GM12878 (cell line): ENCODE results near the gene GABRA1. TPM values are rescaled to one million over a fixed set of nuclear protein-coding genes. Genes with fewer than 3 reads are reported as not detected.

Experiments used
- ATAC-seq: fragments of 200-7000 bp; cut with Tn5 transposase; 3 replicates; pipeline ENCODE4 v1.9.1; 2020; ENCODE audit warnings: mild to moderate bottlenecking, moderate library complexity
- BruUV-seq: library from RNA; stranded (reverse); fragments of 400-500 nt; replicated peaks from 2 replicates; lab custom pipeline; 2021; lab: Mats Ljungman, UMichigan
- CTCF ChIA-PET: fragments of 300-600 bp; sonication (Branson Sonifier 250); formaldehyde crosslinking; extraction: SDS; loops from one replicate; lab custom pipeline; 2021; ENCODE audit warnings: inconsistent platforms; lab: Yijun Ruan, JAX
- POLR2A ChIA-PET: fragments of 350-600 bp; formaldehyde crosslinking; extraction: SDS; loops from one replicate; lab custom pipeline; 2021; ENCODE audit warnings: inconsistent platforms; lab: Charles Lee
- RAD21 ChIA-PET: fragments of 300-600 bp; sonication (Branson Sonifier 250); formaldehyde crosslinking; loops from one replicate; lab custom pipeline; 2023; ENCODE audit warnings: antibody characterized with exemption; ENCODE audit not compliant: unreplicated experiment; lab: Charles Lee
- SMC1A ChIA-PET: fragments of 300-600 bp; sonication (Branson Sonifier 250); formaldehyde crosslinking; loops from one replicate; lab custom pipeline; 2023; ENCODE audit not compliant: unreplicated experiment, uncharacterized antibody; lab: Charles Lee
- DNase-seq: peaks from one replicate; pipeline ENCODE4 v3.0.0-alpha.2; 2011; ENCODE audit warnings: low read depth, low spot score
- FAIRE-seq: peaks from 3 replicates; lab custom pipeline; 2011; peaks lifted over from hg19 to GRCh38; lab: Jason Lieb, UNC
- H2AFZ ChIP-seq: 2 replicates; pipeline ENCODE4 v1.6.0; 2011; ENCODE audit warnings: low read depth, low read length, control low read depth; ENCODE audit not compliant: control insufficient read depth
- H3K27ac ChIP-seq: 2 replicates; pipeline ENCODE4 v1.5.1; 2011; ENCODE audit warnings: control low read depth; ENCODE audit not compliant: control insufficient read depth, insufficient read depth
- H3K27me3 ChIP-seq, 2 experiments: replicated peaks in 1 of 2; 2 replicates each; pipeline versions ENCODE4 v1.6.0 to v1.6.1; 2011; ENCODE audit warnings: low read length in 1 of 2; ENCODE audit not compliant: control insufficient read depth in 2 of 2, insufficient read depth in 2 of 2
- H3K36me3 ChIP-seq, 2 experiments: 2 replicates each; pipeline ENCODE4 v1.5.1; 2011; ENCODE audit warnings: low read length in 1 of 2; ENCODE audit not compliant: control insufficient read depth in 2 of 2, insufficient read depth in 2 of 2
- H3K4me1 ChIP-seq: 2 replicates; pipeline ENCODE4 v1.6.1; 2011; ENCODE audit warnings: mild to moderate bottlenecking, low read length, moderate library complexity, mixed read lengths; ENCODE audit not compliant: control insufficient read depth, insufficient read depth
- H3K4me2 ChIP-seq: 2 replicates; pipeline ENCODE4 v1.6.0; 2011; ENCODE audit warnings: control low read depth; ENCODE audit not compliant: control insufficient read depth, insufficient read depth
- H3K4me3 ChIP-seq: fragments of 200-600 bp; sonication (generic); 2 replicates; pipeline ENCODE4 v1.5.1; 2016
- H3K79me2 ChIP-seq: 2 replicates; pipeline ENCODE4 v1.6.0; 2011; ENCODE audit warnings: low read length; ENCODE audit not compliant: control insufficient read depth, insufficient read depth
- H3K9ac ChIP-seq: 2 replicates; pipeline ENCODE4 v1.8.0; 2011; ENCODE audit warnings: low read length, control low read depth, mixed read lengths; ENCODE audit not compliant: control insufficient read depth, insufficient read depth
- H3K9me3 ChIP-seq: replicated peaks from 3 replicates; pipeline ENCODE4 v1.5.1; 2011; ENCODE audit warnings: mild to moderate bottlenecking, low read length; ENCODE audit not compliant: control insufficient read depth, insufficient read depth
- H4K20me1 ChIP-seq: 2 replicates; pipeline ENCODE4 v1.6.0; 2011; ENCODE audit not compliant: control insufficient read depth, insufficient read depth
- ASH2L ChIP-seq: fragments of 300-600, 200-600 bp; sonication (generic); IDR thresholded peaks from 2 replicates; pipeline ENCODE4 v1.6.1; 2017; ENCODE audit warnings: low read depth, mild to moderate bottlenecking, borderline replicate concordance
- BMI1 ChIP-seq: fragments of 450-650 bp; IDR thresholded peaks from 2 replicates; pipeline ENCODE4 v1.6.1; 2016; ENCODE audit warnings: mild to moderate bottlenecking, moderate library complexity, borderline replicate concordance
- CHD1 ChIP-seq: IDR thresholded peaks from 2 replicates; pipeline ENCODE4 v1.6.1; 2012; ENCODE audit warnings: low read depth, low read length, improper control_type of control experiment
- E2F4 ChIP-seq: IDR thresholded peaks from 2 replicates; pipeline ENCODE4 v1.6.1; 2012; ENCODE audit warnings: low read depth, low read length, improper control_type of control experiment
- EED ChIP-seq: sonication (generic); IDR thresholded peaks from 2 replicates; pipeline ENCODE4 v1.6.1; 2016; ENCODE audit warnings: antibody characterized with exemption, low read depth
- ESRRA ChIP-seq: IDR thresholded peaks from 2 replicates; pipeline ENCODE4 v1.6.1; 2012; ENCODE audit warnings: mild to moderate bottlenecking, low read length, improper control_type of control experiment
- EZH2 ChIP-seq: IDR thresholded peaks from 2 replicates; pipeline ENCODE4 v1.6.1; 2012; ENCODE audit warnings: low read depth, mild to moderate bottlenecking, control low read depth, inconsistent platforms, low read length, borderline replicate concordance; ENCODE audit not compliant: control insufficient read depth
- FOXK2 ChIP-seq: fragments of 450-650 bp; IDR thresholded peaks from 2 replicates; pipeline ENCODE4 v1.6.1; 2017; ENCODE audit warnings: mild to moderate bottlenecking, moderate library complexity
- HCFC1 ChIP-seq: fragments of 150-350 bp; IDR thresholded peaks from 2 replicates; pipeline ENCODE4 v1.6.1; 2014; ENCODE audit warnings: low read length
- MLLT1 ChIP-seq: fragments of 450-650 bp; IDR thresholded peaks from 2 replicates; pipeline ENCODE4 v1.6.1; 2016; ENCODE audit warnings: mild to moderate bottlenecking
- NFXL1 ChIP-seq: fragments of 450-650 bp; IDR thresholded peaks from 2 replicates; pipeline ENCODE4 v1.6.1; 2017; ENCODE audit warnings: antibody characterized with exemption, mild to moderate bottlenecking, borderline replicate concordance
- RUNX3 ChIP-seq: IDR thresholded peaks from 2 replicates; pipeline ENCODE4 v1.6.1; 2012; ENCODE audit warnings: low read length, inconsistent platforms
- SMAD1 ChIP-seq: fragments of 450-650 bp; IDR thresholded peaks from 2 replicates; pipeline ENCODE4 v1.6.1; 2018; ENCODE audit warnings: mild to moderate bottlenecking, low read depth; ENCODE audit not compliant: partially characterized antibody
- SMAD5 ChIP-seq: IDR thresholded peaks from 2 replicates; pipeline ENCODE4 v1.6.1; 2016; ENCODE audit warnings: antibody characterized with exemption, low read depth
- SMARCA5 ChIP-seq: fragments of 450-650 bp; IDR thresholded peaks from 2 replicates; pipeline ENCODE4 v1.6.1; 2017; ENCODE audit warnings: mild to moderate bottlenecking
- STAT1 ChIP-seq: fragments of 450-650 bp; conservative IDR thresholded peaks from 2 replicates; pipeline ENCODE4 v1.6.1; 2014; ENCODE audit warnings: antibody characterized with exemption, mild to moderate bottlenecking
- TCF7 ChIP-seq: IDR thresholded peaks from 2 replicates; pipeline ENCODE4 v1.6.1; 2014; ENCODE audit warnings: antibody characterized with exemption, borderline replicate concordance
- ZBTB40 ChIP-seq: fragments of 450-650 bp; IDR thresholded peaks from 2 replicates; pipeline ENCODE4 v1.6.1; 2016; ENCODE audit warnings: mild to moderate bottlenecking, moderate library complexity, borderline replicate concordance
- ZNF274 ChIP-seq: IDR thresholded peaks from one replicate; pipeline ENCODE4 v1.8.0; 2011; ENCODE audit not compliant: insufficient read length, insufficient read depth
- ZNF622 ChIP-seq: fragments of 450-650 bp; IDR thresholded peaks from 2 replicates; pipeline ENCODE4 v1.6.1; 2017; ENCODE audit warnings: mild to moderate bottlenecking, inconsistent platforms
- WGBS: methylation state at CpG from one replicate; pipeline ENCODE4 v1.1.6; 2016; ENCODE audit warnings: low lambda C conversion rate; ENCODE audit not compliant: insufficient replicate concordance, insufficient coverage; ENCODE audit errors: missing lambda C conversion rate; 5-methylcytosine and 5-hydroxymethylcytosine counted together
- in situ Hi-C: fragments of 300-500 bp; cut with MboI; formaldehyde crosslinking; loops from 9 replicates; pipeline ENCODE4 v1.14.3; 2018; ENCODE audit warnings: mixed read lengths
- intact Hi-C: fragments of 100-400 bp; cut with micrococcal nuclease; formaldehyde crosslinking; loops from one replicate; pipeline ENCODE4 v1.14.2; 2022; ENCODE audit not compliant: unreplicated experiment
- polyA plus RNA-seq, 11 experiments: library from polyadenylated mRNA; depleted of rRNA in 4 of 11; unstranded in 6 of 11; stranded (reverse) in 5 of 11; fragments of >200 nt; fragmentation: Nextera tagmentation in 4 of 11; fragmentation: Illumina TruSeq in 1 of 11; extraction: Ambion mirVana in 4 of 11; extraction: Trizol in 1 of 11; gene quantifications; 1 replicate in 1 of 11; 2 replicates in 10 of 11; pipeline versions ENCODE4 v1.2.1 to v1.2.3, GENCODE V29; 2011 to 2016; ENCODE audit warnings: inconsistent platforms in 2 of 11, missing spikeins in 2 of 11, low read depth in 1 of 11
- total RNA-seq, 4 experiments: library from RNA; depleted of rRNA in 3 of 4; stranded (reverse); fragments of >200 nt in 3 of 4; fragmentation: Illumina TruSeq in 1 of 4; extraction: Trizol in 1 of 4; gene quantifications; 2 replicates each; pipeline versions ENCODE4 v1.2.1 to v1.2.3, GENCODE V29; 2013 to 2021

The GABRA1 gene
- total and polyA plus RNA-seq, 10 of the 15 experiments (the other 5 are each of a cell fraction or from before 2014, with no cell fraction given), result not detected

GRCh38 chr5:161857358-161857757 is 9.4 kb downstream of the GABRA1 start:
- Histone ChIP-seq H4K20me1 (no peaks in the 10 kb centered on the region), H3K9me3 (no peaks in the 10 kb centered on the region), H3K27me3 (no peaks in the 10 kb centered on the region), H3K36me3 (no peaks in the 10 kb centered on the region), H3K4me1 (no peaks in the 10 kb centered on the region), H3K9ac (no peak overlapping the region), H3K27ac (no peak overlapping the region), H3K79me2 (no peaks in the 10 kb centered on the region), H3K4me2 (no peak overlapping the region), H2AFZ (no peak overlapping the region), H3K4me3 (no peak overlapping the region)
- TF ChIP-seq SMAD1, result no peak
- TF ChIP-seq EED, result no peak
- no peak for TF ChIP-seq CHD1
- no peak for TF ChIP-seq SMAD5
- no peak for TF ChIP-seq E2F4
- TF ChIP-seq EZH2, result no peak
- no peak for TF ChIP-seq ZBTB40
- TF ChIP-seq STAT1, result no peak
- no peak for TF ChIP-seq ESRRA
- no peak for TF ChIP-seq MLLT1
- no peak for TF ChIP-seq ZNF274
- TF ChIP-seq NFXL1, result no peak
- TF ChIP-seq FOXK2, result no peak
- TF ChIP-seq BMI1, result no peak
- no peak for TF ChIP-seq RUNX3
- TF ChIP-seq TCF7, result no peak
- TF ChIP-seq HCFC1, result no peak
- TF ChIP-seq ZNF622, result no peak
- TF ChIP-seq SMARCA5, result no peak
- no peak for TF ChIP-seq ASH2L
- RAD21 ChIA-PET, result no interaction called here
- in situ Hi-C loops (no loop called here), intact Hi-C loops (no loop called here)
- SMC1A ChIA-PET, result no interaction called here
- FAIRE-seq (no peak), DNase-seq (no peak), ATAC-seq (no peak)
- POLR2A ChIA-PET, result no interaction called here
- WGBS, result 4% methylated on average over 1 of the region's 1 CpG
- BruUV-seq, result no TSS peak
- CTCF ChIA-PET, result no interaction called here
